Measurements from ENCODE around the gene TMEM120B.

The TMEM120B gene

GRCh38 chr12:121805171-121806008 is 92.8 kb downstream of the TMEM120B start:
- peak; percentile 69 for DNase-seq (ENCODE audit: low spot score)

GRCh38 chr12:121806009-121806545 is 93.5 kb downstream of the TMEM120B start:
- DNase-seq (ENCODE audit: low spot score): no peak

GRCh38 chr12:121806546-121807423 is 94.2 kb downstream of the TMEM120B start:
- DNase-seq (ENCODE audit: low spot score): peak; percentile 58

- DNase-seq (ENCODE audit: low spot score): peak; percentile 44
Measured at GRCh38 chr12:121807642-121808347, 95.2 kb downstream of the TMEM120B start.

- no peak for DNase-seq (ENCODE audit: low spot score)
Measured at GRCh38 chr12:121808623-121809022, 96.1 kb downstream of the TMEM120B start.

GRCh38 chr12:121809712-121810116 is 97.2 kb downstream of the TMEM120B start:
- no peak for DNase-seq (ENCODE audit: low spot score)

GRCh38 chr12:121810234-121810817 is 97.8 kb downstream of the TMEM120B start:
- DNase-seq (ENCODE audit: low spot score): peak; percentile 52

- peak; percentile 59 for DNase-seq (ENCODE audit: low spot score)
Measured at GRCh38 chr12:121810833-121811433, 98.4 kb downstream of the TMEM120B start.

- DNase-seq (ENCODE audit: low spot score): peak; percentile 93
Measured at GRCh38 chr12:121811434-121812319, 99.1 kb downstream of the TMEM120B start.

GRCh38 chr12:121812320-121812871 is 99.8 kb downstream of the TMEM120B start:
- DNase-seq (ENCODE audit: low spot score): peak; percentile 95

- DNase-seq (ENCODE audit: low spot score): no peak
Measured at GRCh38 chr12:121812921-121813896, 100.7 kb downstream of the TMEM120B start.

GRCh38 chr12:121813951-121814350 is 101.4 kb downstream of the TMEM120B start:
- DNase-seq (ENCODE audit: low spot score): no peak

- DNase-seq (ENCODE audit: low spot score): no peak
Measured at GRCh38 chr12:121814429-121815119, 102.0 kb downstream of the TMEM120B start.

- DNase-seq (ENCODE audit: low spot score): no peak
Measured at GRCh38 chr12:121815263-121815662, 102.7 kb downstream of the TMEM120B start.

- no peak for DNase-seq (ENCODE audit: low spot score)
Measured at GRCh38 chr12:121816925-121817647, 104.5 kb downstream of the TMEM120B start.

- DNase-seq (ENCODE audit: low spot score): no peak
Measured at GRCh38 chr12:121817648-121818043, 105.1 kb downstream of the TMEM120B start.

Measured in ecto neural progenitor cell (in vitro differentiated cells).